HCT116 (cell line): ENCODE data around the gene POLG.

ENCODE experiments used
- EGR1 ChIP-seq: IDR thresholded peaks from 2 replicates; pipeline ENCODE4 v1.6.1; 2012; ENCODE audit warnings: low read depth
- EZH2 ChIP-seq: fragments of 200-600 bp; sonication (generic); IDR thresholded peaks from 2 replicates; pipeline ENCODE4 v1.6.1; 2017; ENCODE audit warnings: antibody characterized with exemption, mixed run types
- POLR2A ChIP-seq: IDR thresholded peaks from 2 replicates; pipeline ENCODE4 v1.7.0; 2011; ENCODE audit warnings: borderline replicate concordance; ENCODE audit not compliant: insufficient read depth, insufficient read length; ENCODE audit errors: extremely low read depth
- POLR2AphosphoS5 ChIP-seq: IDR thresholded peaks from 2 replicates; pipeline ENCODE4 v1.6.1; 2011; ENCODE audit warnings: mild to moderate bottlenecking, low read depth, low read length, moderate library complexity
- SRF ChIP-seq: IDR thresholded peaks from 2 replicates; pipeline ENCODE4 v1.6.1; 2012; ENCODE audit warnings: low read depth
- YY1 ChIP-seq: IDR thresholded peaks from 2 replicates; pipeline ENCODE4 v1.6.1; 2011; ENCODE audit warnings: low read length, low read depth, moderate library complexity, mild to moderate bottlenecking; ENCODE audit not compliant: insufficient replicate concordance; ENCODE audit errors: extremely low read depth
- TF ChIP-seq, protein P1 (sequence below), 3 experiments: fragments of 200-600 bp in 1 of 3; sonication (generic) in 1 of 3; IDR thresholded peaks in 2 of 3; conservative IDR thresholded peaks in 1 of 3; 2 replicates each; pipeline ENCODE4 v1.5.1; 2012 to 2017; ENCODE audit warnings: low read depth in 2 of 3, low read length in 2 of 3, antibody characterized with exemption in 1 of 3, borderline replicate concordance in 1 of 3, control low read depth in 1 of 3, mild to moderate bottlenecking in 1 of 3, mixed read lengths in 1 of 3, mixed run types in 1 of 3, moderate library complexity in 1 of 3; ENCODE audit not compliant: insufficient read depth in 1 of 3

DNA sequence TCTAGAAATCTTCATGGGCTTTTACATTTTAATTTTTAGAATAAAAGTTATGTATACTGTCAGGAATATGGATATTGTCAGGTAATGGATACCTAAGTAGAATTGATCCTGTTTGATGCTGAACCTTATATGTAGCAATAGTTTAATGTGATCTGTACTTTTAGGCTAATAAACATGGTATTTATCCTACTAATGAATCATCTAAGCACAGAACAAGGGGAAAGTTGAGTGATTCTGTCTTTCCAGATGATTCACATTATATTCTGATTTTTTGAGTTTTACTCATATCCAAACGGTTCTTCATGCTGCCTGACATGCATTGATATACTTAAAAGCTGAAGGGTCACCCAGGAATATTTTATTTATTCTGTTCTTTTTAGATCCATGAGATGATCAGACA, 56.3 kb downstream of the POLG start:
- TF ChIP-seq EGR1 (no peak), SRF (no peak), EZH2 (no peak), POLR2A (no peak), POLR2AphosphoS5 (no peak), YY1 (no peak)
- TF ChIP-seq, protein P1, sequence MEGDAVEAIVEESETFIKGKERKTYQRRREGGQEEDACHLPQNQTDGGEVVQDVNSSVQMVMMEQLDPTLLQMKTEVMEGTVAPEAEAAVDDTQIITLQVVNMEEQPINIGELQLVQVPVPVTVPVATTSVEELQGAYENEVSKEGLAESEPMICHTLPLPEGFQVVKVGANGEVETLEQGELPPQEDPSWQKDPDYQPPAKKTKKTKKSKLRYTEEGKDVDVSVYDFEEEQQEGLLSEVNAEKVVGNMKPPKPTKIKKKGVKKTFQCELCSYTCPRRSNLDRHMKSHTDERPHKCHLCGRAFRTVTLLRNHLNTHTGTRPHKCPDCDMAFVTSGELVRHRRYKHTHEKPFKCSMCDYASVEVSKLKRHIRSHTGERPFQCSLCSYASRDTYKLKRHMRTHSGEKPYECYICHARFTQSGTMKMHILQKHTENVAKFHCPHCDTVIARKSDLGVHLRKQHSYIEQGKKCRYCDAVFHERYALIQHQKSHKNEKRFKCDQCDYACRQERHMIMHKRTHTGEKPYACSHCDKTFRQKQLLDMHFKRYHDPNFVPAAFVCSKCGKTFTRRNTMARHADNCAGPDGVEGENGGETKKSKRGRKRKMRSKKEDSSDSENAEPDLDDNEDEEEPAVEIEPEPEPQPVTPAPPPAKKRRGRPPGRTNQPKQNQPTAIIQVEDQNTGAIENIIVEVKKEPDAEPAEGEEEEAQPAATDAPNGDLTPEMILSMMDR (IDR thresholded peaks at IDR 0.05 in 2 of 3, conservative IDR thresholded peaks at IDR 0.05 in 1 of 3; ENCODE audit: borderline replicate concordance in 1 of 3, insufficient read depth in 1 of 3, low read depth in 2 of 3, low read length in 2 of 3) = no peak
